ENCODE results near the gene MAEL.

Gene MAEL

DNA sequence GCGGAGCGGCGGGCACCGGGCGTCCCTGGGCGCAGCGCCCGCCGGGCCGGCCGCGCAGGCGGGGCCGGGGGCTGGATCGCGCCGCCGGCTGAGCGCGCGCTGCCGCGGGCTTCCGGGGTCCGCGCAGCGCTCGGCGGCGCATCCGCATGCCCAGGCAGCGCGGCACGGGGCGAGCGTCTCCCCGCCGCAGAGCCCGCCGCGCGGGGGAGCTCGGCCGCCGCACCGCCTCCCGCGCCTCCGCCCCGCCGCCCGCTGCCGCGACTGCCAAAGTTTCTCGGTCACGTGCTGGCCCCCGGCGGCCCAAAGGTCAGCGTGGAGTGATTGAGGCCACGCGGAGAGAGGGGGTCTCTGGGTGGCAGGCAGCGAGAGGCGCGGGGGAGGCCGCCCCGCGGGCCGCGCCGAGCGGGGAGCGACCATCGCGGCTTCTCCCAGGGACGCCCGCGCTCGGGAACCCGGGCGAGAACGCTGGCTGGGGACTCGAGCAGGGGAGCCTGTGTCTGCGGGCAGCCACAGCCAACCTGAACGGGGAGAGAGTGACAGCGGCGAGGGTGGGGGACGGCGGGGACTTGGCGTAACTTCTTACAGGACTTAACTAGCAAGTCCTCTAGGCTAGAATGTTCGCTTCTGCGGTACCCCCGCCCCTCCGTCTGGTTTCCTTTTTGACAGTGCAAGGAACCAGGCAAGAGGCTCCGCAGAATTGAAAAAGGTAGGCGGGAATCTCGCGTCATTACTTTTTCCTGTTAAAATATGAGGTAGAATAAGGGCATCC is 13.5 kb upstream of the MAEL start, which contains the start of gene ILDR2:
Gene ILDR2, minus strand, starts transcription at position 180 of the 769 bp plus-strand sequence. CDS start 272 bp downstream, outside the sequence.
- H3K4me1 ChIP-seq, result peaks cover 4% of the 10 kb centered on the region
- peak within 1 kb of the TSS; percentile 77 for H2AFZ ChIP-seq
- H3K27ac ChIP-seq, result no peak within 1 kb of the TSS
- TF ChIP-seq, protein P1, sequence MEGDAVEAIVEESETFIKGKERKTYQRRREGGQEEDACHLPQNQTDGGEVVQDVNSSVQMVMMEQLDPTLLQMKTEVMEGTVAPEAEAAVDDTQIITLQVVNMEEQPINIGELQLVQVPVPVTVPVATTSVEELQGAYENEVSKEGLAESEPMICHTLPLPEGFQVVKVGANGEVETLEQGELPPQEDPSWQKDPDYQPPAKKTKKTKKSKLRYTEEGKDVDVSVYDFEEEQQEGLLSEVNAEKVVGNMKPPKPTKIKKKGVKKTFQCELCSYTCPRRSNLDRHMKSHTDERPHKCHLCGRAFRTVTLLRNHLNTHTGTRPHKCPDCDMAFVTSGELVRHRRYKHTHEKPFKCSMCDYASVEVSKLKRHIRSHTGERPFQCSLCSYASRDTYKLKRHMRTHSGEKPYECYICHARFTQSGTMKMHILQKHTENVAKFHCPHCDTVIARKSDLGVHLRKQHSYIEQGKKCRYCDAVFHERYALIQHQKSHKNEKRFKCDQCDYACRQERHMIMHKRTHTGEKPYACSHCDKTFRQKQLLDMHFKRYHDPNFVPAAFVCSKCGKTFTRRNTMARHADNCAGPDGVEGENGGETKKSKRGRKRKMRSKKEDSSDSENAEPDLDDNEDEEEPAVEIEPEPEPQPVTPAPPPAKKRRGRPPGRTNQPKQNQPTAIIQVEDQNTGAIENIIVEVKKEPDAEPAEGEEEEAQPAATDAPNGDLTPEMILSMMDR (IDR thresholded peaks at IDR 0.05), result no peak
- H3K4me2 ChIP-seq (ENCODE audit: low read length), result peak within 1 kb of the TSS; percentile 80
- H3K36me3 ChIP-seq (ENCODE audit: control insufficient read depth, insufficient read depth, low read length), result no peaks in the 10 kb centered on the region
- peaks cover 3% of the 10 kb centered on the region for H3K27me3 ChIP-seq (ENCODE audit: control insufficient read depth, insufficient read depth, low read length)
- H3K9ac ChIP-seq, result no peak within 1 kb of the TSS
- H3K4me3 ChIP-seq (ENCODE audit: low read depth, low read length), result peak within 1 kb of the TSS; percentile 60
- no peaks in the 10 kb centered on the region for H3K79me2 ChIP-seq
- no peaks in the 10 kb centered on the region for H3K9me3 ChIP-seq (ENCODE audit: control insufficient read depth, low read length)

DNA sequence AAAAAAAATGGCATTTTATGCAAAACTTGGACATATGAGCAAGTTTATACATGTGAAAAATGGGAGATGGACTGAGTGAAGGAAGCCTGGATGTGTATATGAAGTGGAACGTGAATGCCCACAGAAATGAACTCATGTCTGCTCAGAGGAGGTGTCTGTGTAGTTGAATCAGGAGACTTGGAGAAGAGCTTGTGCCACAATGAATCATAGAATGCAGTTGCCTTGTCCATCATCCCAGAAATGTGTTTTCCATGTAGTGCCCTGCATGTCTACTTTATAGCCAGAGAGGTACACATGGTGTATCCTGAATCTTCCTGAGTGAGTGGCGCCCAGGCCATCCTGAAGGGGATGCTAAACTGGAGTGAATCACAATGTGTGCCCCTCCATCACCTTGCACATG is 11.1 kb upstream of the MAEL start:
- H3K9me3 ChIP-seq (ENCODE audit: control insufficient read depth, low read length), result no peaks in the 10 kb centered on the region
- H3K4me1 ChIP-seq, result peaks cover 4% of the 10 kb centered on the region
- no peak overlapping the region for H3K4me2 ChIP-seq (ENCODE audit: low read length)
- H2AFZ ChIP-seq, result no peak overlapping the region
- no peak overlapping the region for H3K9ac ChIP-seq
- no peaks in the 10 kb centered on the region for H3K79me2 ChIP-seq
- no peak overlapping the region for H3K4me3 ChIP-seq (ENCODE audit: low read depth, low read length)
- TF ChIP-seq, protein P1 (IDR thresholded peaks at IDR 0.05), result no peak
- H3K27me3 ChIP-seq (ENCODE audit: control insufficient read depth, insufficient read depth, low read length), result peaks cover 3% of the 10 kb centered on the region
- no peaks in the 10 kb centered on the region for H3K36me3 ChIP-seq (ENCODE audit: control insufficient read depth, insufficient read depth, low read length)
- H3K27ac ChIP-seq, result no peak overlapping the region

DNA sequence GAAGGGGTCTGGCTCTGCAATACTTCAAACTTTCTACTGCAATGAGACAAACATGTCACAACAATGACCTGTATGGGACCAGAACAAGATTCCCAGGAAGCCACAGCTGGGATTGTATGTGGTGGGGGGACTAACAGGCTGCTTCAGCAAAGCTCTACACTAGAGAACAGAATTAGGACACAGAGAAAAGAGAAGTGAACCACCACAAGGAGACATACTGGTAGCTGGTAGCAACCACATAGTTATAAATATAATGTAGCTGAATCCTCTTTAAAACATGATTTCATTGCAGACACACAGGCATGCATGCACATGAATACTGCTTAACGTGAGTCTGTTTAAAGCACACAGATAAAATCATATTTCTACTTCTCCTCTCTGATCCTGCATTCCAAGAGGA is 10.3 kb upstream of the MAEL start:
- Histone ChIP-seq H3K27ac (no peak overlapping the region), H3K9me3 (ENCODE audit: control insufficient read depth, low read length) (no peaks in the 10 kb centered on the region), H3K4me3 (ENCODE audit: low read depth, low read length) (no peak overlapping the region), H2AFZ (no peak overlapping the region), H3K79me2 (no peaks in the 10 kb centered on the region), H3K4me2 (ENCODE audit: low read length) (no peak overlapping the region), H3K4me1 (peaks cover 4% of the 10 kb centered on the region), H3K27me3 (ENCODE audit: control insufficient read depth, insufficient read depth, low read length) (peaks cover 3% of the 10 kb centered on the region), H3K9ac (no peak overlapping the region), H3K36me3 (ENCODE audit: control insufficient read depth, insufficient read depth, low read length) (no peaks in the 10 kb centered on the region)
- TF ChIP-seq, protein P1 (IDR thresholded peaks at IDR 0.05), result no peak

DNA sequence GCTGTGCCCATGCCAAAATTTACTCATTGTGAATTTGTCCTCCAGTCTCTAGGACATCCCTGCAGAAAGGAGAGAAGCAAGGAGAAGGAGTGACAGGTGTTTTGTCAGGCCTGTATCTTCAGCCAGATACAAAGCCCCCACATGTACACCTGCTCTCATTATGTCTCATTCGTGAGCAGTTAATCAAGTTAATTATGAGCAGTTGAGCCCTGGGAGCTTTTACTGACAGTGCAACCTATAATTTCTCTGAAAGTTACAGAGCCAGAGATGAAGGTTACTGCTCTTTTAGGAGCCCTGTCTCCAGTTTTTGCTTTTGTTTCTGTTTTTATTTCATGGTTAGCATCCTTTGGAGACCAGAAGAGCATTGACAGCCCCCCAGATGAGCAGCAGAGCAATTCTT is 8.7 kb upstream of the MAEL start:
- H3K9ac ChIP-seq, result no peak overlapping the region
- H3K4me2 ChIP-seq (ENCODE audit: low read length), result no peak overlapping the region

More for the DNA sequence above, 8.7 kb upstream of the MAEL start:
- Histone ChIP-seq H3K79me2 (no peaks in the 10 kb centered on the region), H3K4me1 (no peaks in the 10 kb centered on the region), H3K9me3 (ENCODE audit: control insufficient read depth, low read length) (no peaks in the 10 kb centered on the region), H3K27me3 (ENCODE audit: control insufficient read depth, insufficient read depth, low read length) (no peaks in the 10 kb centered on the region), H3K36me3 (ENCODE audit: control insufficient read depth, insufficient read depth, low read length) (no peaks in the 10 kb centered on the region), H2AFZ (no peak overlapping the region), H3K4me3 (ENCODE audit: low read depth, low read length) (no peak overlapping the region), H3K27ac (no peak overlapping the region)
- TF ChIP-seq, protein P1 (IDR thresholded peaks at IDR 0.05), result no peak

Data from parathyroid adenoma (tissue), 2 donors.